Motor neuron (in vitro differentiated cells): Measurements from ENCODE around the gene SARS1. TPM values are rescaled to one million over a fixed set of nuclear protein-coding genes. Genes with fewer than 3 reads are reported as not detected.
A peak's percentile ranks its signal among the peaks of the same experiment; 100 is the strongest.
"Not testable (repeated sequence)": the region's sequence is repeated elsewhere in the genome, so short reads cannot be mapped to it uniquely, and the experiment has no call there.

Source experiments
- ATAC-seq, 8 experiments: fragments of 200-7000 bp; cut with Tn5 transposase; replicated peaks in 6 of 8; 2 replicates each; pipeline ENCODE4 v1.8.0; 2021; ENCODE audit warnings: mild to moderate bottlenecking in 8 of 8, moderate library complexity in 8 of 8
- H3K27ac ChIP-seq, 2 donors: fragments of 250-450 bp; sonication (Bioruptor Pico); 2 replicates each; pipeline ENCODE4 v1.9.0; 2021; ENCODE audit warnings: antibody characterized with exemption in 2 of 2, mild to moderate bottlenecking in 2 of 2, moderate library complexity in 1 of 2
- H3K4me1 ChIP-seq, 2 donors: fragments of 250-450 bp; sonication (Bioruptor Pico); replicated peaks in 1 of 2; 2 replicates each; pipeline ENCODE4 v1.6.1; 2021; ENCODE audit warnings: antibody characterized with exemption in 2 of 2, mild to moderate bottlenecking in 2 of 2, moderate library complexity in 1 of 2
- H3K4me3 ChIP-seq, 5 donors: fragments of 250-450 bp; sonication (Bioruptor Pico); 2 replicates each; pipeline ENCODE4 v1.9.0; 2021; ENCODE audit warnings: antibody characterized with exemption in 5 of 5, mild to moderate bottlenecking in 5 of 5, moderate library complexity in 4 of 5
- WGBS, 10 experiments: fragments of 450-650 bp; shearing (Covaris generic); methylation state at CpG; one replicate each; pipeline ENCODE4 v1.0.0; 2022; 5-methylcytosine and 5-hydroxymethylcytosine counted together
- in situ Hi-C, 9 experiments: fragments of 400-800 bp; cut with MboI; loops; one replicate each; pipeline ENCODE4 v1.15.0; 2021; ENCODE audit warnings: low sequenced_read_pairs in 9 of 9, low pct_unique_long_range_greater_than_20kb in 2 of 9; ENCODE audit not compliant: unreplicated experiment in 9 of 9
- total RNA-seq, 8 experiments: library from RNA; unstranded; fragments of 300-600 nt; gene quantifications; 2 replicates each; pipeline versions ENCODE4 v1.2.3 to v1.2.4, GENCODE V29; 2022

Gene SARS1
- total RNA-seq, 8 experiments from 2014 or later: 118 to 795 (median 414) TPM

DNA sequence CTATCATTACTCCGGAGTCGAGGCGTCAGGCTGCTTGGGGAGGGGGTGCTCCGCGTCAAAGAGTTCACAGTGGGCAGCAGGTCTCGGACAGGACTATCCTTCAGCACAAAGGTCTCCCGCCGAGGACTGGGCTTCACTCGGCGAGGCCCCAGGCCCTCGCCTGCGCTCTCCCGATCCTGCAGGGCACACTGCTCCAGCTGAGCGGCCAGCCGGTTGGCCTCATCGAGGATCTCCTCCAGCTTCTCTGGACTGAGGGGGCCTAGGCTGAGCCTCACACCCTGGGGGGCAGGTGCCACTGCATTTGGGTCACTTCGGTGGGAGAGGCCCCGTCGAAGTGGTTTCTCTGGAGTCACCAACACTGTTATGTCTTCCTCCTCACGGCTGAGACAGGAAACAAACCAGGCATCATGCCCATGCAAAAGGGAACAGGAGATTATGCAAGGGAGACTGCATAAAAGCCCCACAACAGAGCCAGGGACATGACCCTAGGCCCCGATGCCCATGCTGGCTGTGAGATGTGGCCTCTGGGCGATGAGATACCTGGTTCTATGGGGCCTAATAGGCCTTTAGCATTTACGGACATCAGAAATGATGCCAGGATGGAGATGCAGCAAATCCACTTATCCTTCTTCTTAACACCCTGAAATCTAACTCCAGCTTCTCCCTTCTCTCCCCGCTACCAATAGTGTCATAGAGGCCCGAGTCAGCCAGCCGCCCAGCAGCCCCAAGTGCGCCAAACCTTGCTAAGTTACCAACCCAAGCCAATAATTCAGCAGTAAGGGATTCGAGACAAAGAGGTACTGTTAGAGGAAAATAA is 68.2 kb downstream of the SARS1 start:
- Histone ChIP-seq H3K27ac (no peak overlapping the region), H3K4me3 (peak overlapping the region; percentile 38 to 63 (median 49)), H3K4me1 (peaks cover 31 to 39% of the 10 kb centered on the region in 2 donors)
- in situ Hi-C loops: no loop called here
- WGBS, 10 experiments: 0 to 77% (median 33%) methylated on average over 1 to 21 of the region's 28 CpGs; no CpG with 5 or more reads in 1 of the 10 experiments
- no peak for ATAC-seq

DNA sequence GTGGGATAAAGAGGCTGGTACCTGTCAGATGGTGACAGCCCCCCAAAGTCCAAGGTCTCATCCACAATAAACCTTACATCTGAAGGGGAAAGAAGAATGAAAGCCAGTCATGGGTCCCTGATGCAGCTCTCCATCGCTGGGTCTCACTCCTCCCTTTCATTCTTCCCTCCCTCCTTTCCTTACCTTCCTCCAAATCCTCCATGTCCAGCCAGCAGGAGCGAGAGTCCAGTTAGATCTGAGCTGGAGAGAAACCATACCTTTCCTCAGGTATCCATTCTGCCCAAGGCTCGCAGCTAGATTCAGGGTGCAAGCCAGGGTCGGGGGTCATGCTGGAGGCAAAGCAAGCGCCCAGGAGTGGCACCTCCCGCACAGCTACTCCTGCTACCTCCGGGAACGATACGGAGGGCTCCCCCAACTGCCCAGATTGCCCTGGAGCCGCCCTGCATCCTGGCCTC is 68.8 kb downstream of the SARS1 start:
- Histone ChIP-seq H3K4me1 (peaks cover 27 to 34% of the 10 kb centered on the region in 2 donors), H3K27ac (no peak overlapping the region), H3K4me3 (peak overlapping the region; percentile 38 to 63 (median 49))
- in situ Hi-C loops: no loop called here
- ATAC-seq: peak in 3 of 8 experiments; percentile 7 to 13 (median 11)
- WGBS, 10 experiments: 0 to 28% (median 0%) methylated on average over 1 to 9 of the region's 10 CpGs; no CpG with 5 or more reads in 3 of the 10 experiments

- H3K4me1 ChIP-seq: peaks cover 25 to 31% of the 10 kb centered on the region in 2 donors
- 0 to 19% (median 2%) methylated on average over 1 to 36 of the region's 56 CpGs; no CpG with 5 or more reads in 1 of the 10 experiments for WGBS, 10 experiments
- in situ Hi-C loops: no loop called here
- peak within 1 kb of the TSS; percentile 71 to 77 for H3K27ac ChIP-seq
- peak within 1 kb of the TSS; percentile 38 to 63 (median 49) for H3K4me3 ChIP-seq
- ATAC-seq: peak; percentile 81 to 94 (median 93)
Observed at GRCh38 chr1:109282952-109283747, 69.4 kb downstream of the SARS1 start, which contains the start of gene PSRC1. Gene PSRC1, minus strand, starts transcription at chr1:109283145.

DNA sequence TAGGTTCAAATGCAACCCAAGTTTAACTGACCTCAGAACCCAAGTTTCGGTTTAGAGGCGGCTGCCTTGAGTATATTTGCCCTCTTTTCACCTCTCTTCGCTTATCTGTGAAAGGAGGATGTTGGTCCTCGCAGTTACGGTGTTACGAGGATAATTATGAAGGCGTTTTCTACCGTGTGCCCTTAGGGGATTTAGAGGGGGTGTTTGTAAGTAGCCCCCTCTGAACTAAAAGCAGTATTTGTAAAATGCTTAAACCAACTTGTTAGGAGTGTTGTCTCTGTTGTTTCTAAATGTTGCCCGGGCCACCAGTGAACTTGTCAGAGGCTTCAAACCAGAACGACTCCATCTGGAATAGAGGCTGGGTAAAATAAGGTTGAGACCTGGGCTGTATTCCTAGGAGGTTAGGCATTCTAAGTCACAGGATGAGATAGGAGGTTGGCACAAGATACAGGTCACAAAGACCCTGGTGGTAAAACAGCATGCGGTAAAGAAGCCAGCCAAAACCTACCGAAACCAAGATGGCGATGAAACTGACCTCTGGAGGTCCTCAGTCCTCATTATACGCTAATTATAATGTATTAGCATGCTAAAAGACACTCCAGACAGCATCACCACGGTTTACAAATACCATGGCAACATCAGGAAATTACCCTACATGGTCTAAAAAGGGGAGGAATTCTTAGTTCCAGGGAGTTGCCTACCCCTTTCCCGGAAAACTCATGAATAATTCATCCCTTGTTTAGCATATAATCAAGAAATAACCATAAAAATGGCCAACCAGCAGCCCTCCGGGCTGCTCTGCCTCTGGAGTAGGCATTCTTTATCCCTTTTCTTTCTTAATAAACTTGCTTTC is 70.3 kb downstream of the SARS1 start:
- in situ Hi-C loops: no loop called here
- H3K27ac ChIP-seq: peak overlapping the region; percentile 77 to 84
- ATAC-seq: peak in 3 of 8 experiments; percentile 10 to 35 (median 26)
- peak overlapping the region; percentile 38 to 63 (median 49) for H3K4me3 ChIP-seq
- 27 to 71% (median 62%) methylated on average over 2 to 17 of the region's 17 CpGs for WGBS, 10 experiments
- H3K4me1 ChIP-seq: peaks cover 25 to 31% of the 10 kb centered on the region in 2 donors

- WGBS, 10 experiments: 66 to 94% (median 88%) methylated on average over 3 to 5 of the region's 5 CpGs; no CpG with 5 or more reads in 1 of the 10 experiments
- peak in 1 of 8 experiments; percentile 5 for ATAC-seq
- in situ Hi-C loops: not testable (repeated sequence)
Observed at GRCh38 chr1:109286762-109287161, 73.0 kb downstream of the SARS1 start.

More at GRCh38 chr1:109286762-109287161, 73.0 kb downstream of the SARS1 start:
- not testable (repeated sequence) for H3K27ac ChIP-seq, H3K4me3 ChIP-seq
- peaks cover 21 to 26% of the 10 kb centered on the region in 2 donors for H3K4me1 ChIP-seq

Other genes starting within 250 kb of the SARS1 start
- 10 to 100 TPM; 10.3 to 65.3 (median 48.6) TPM for gene WDR47, start 171.8 kb upstream of the SARS1 start, total RNA-seq
- 100 to 1,000 TPM in 4 of 8 experiments, 10 to 100 TPM in 4; 56.4 to 190 (median 97.3) TPM for gene TAF13, start 137.9 kb upstream of the SARS1 start, total RNA-seq
- gene TMEM167B, start 123.2 kb upstream of the SARS1 start, total RNA-seq: 10 to 100 TPM; 20.1 to 72.2 (median 46.4) TPM
- gene ELAPOR1, start 99.8 kb upstream of the SARS1 start, total RNA-seq: 10 to 100 TPM in 4 of 8 experiments, 1 to 10 TPM in 2, under 1 TPM in 2; 0.54 to 14.7 (median 7.7) TPM
- 10 to 100 TPM in 7 of 8 experiments, 1 to 10 TPM in 1; 1.1 to 90.9 (median 43.3) TPM for gene CELSR2, start 35.6 kb downstream of the SARS1 start, total RNA-seq
- 100 to 1,000 TPM in 2 of 8 experiments, 10 to 100 TPM in 5, 1 to 10 TPM in 1; 7.0 to 118 (median 12.9) TPM for gene PSRC1, start 69.2 kb downstream of the SARS1 start, total RNA-seq
- gene MYBPHL, start 93.1 kb downstream of the SARS1 start, total RNA-seq: under 1 TPM in 3 of 8 experiments, not detected in 5; 0.67 to 0.92 (median 0.81) TPM
- gene SORT1, start 184.0 kb downstream of the SARS1 start, total RNA-seq: 10 to 100 TPM in 7 of 8 experiments, 1 to 10 TPM in 1; 6.7 to 52.3 (median 41.4) TPM
- gene PSMA5, start 212.5 kb downstream of the SARS1 start, total RNA-seq: 100 to 1,000 TPM in 1 of 8 experiments, 10 to 100 TPM in 7; 47.3 to 100 (median 72.2) TPM